Tibial nerve (tissue), 3 donors: ENCODE data around the gene SEL1L3.

ENCODE experiments used
- CTCF ChIP-seq, 5 experiments: fragments of 200-600 bp in 3 of 5; fragments of 450-650 bp in 2 of 5; sonication (generic) in 3 of 5; IDR thresholded peaks; one replicate each; pipeline ENCODE4 v1.5.1; 2016 to 2019; ENCODE audit warnings: antibody characterized with exemption in 5 of 5, mild to moderate bottlenecking in 3 of 5, moderate library complexity in 2 of 5
- POLR2A ChIP-seq, 2 donors: fragments of 450-650 bp; IDR thresholded peaks; one replicate each; pipeline ENCODE4 v1.6.1; 2017; ENCODE audit warnings: antibody characterized with exemption in 2 of 2, mild to moderate bottlenecking in 2 of 2, moderate library complexity in 2 of 2

DNA sequence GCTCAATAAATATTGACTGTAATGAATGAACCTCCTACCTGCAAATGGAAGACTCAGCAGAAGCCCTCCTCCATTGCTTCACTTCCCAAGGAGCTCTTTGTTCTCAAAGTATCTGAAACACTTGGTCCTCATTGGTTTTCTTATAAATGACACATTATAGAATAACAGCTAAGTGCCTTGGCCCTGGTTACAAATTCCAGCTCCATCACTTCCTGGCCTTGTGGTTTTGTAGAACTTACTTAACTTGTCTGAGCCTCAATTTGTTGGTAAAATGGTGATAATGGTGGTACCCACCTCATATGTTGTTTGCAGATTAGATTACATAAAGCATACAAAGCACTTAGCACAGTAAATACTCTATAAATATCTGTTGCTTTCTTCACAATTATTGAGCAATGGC, 26.0 kb upstream of the SEL1L3 start:
- no peak for TF ChIP-seq CTCF (IDR thresholded peaks at IDR 0.05)
- no peak for TF ChIP-seq POLR2A (IDR thresholded peaks at IDR 0.05)
